ENCODE results near the gene NPW.

NPW gene

GRCh38 chr16:2035431-2036199 lies 16.0 kb downstream of the NPW start:
- DNase-seq (ENCODE audit: low read depth), result no peak
- TF ChIP-seq POLR2A (IDR thresholded peaks at IDR 0.05; ENCODE audit: extremely low read depth, insufficient read length) (no peak), MYC (IDR thresholded peaks at IDR 0.05; ENCODE audit: low read depth, low read length) (no peak)
- TF ChIP-seq, protein P1, sequence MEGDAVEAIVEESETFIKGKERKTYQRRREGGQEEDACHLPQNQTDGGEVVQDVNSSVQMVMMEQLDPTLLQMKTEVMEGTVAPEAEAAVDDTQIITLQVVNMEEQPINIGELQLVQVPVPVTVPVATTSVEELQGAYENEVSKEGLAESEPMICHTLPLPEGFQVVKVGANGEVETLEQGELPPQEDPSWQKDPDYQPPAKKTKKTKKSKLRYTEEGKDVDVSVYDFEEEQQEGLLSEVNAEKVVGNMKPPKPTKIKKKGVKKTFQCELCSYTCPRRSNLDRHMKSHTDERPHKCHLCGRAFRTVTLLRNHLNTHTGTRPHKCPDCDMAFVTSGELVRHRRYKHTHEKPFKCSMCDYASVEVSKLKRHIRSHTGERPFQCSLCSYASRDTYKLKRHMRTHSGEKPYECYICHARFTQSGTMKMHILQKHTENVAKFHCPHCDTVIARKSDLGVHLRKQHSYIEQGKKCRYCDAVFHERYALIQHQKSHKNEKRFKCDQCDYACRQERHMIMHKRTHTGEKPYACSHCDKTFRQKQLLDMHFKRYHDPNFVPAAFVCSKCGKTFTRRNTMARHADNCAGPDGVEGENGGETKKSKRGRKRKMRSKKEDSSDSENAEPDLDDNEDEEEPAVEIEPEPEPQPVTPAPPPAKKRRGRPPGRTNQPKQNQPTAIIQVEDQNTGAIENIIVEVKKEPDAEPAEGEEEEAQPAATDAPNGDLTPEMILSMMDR (IDR thresholded peaks at IDR 0.05; ENCODE audit: low read depth, low read length), result no peak
- TF ChIP-seq, protein P2, sequence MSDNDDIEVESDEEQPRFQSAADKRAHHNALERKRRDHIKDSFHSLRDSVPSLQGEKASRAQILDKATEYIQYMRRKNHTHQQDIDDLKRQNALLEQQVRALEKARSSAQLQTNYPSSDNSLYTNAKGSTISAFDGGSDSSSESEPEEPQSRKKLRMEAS (IDR thresholded peaks at IDR 0.05; ENCODE audit: low read depth, low read length), result no peak
- no peak overlapping the region for H3K4me3 ChIP-seq (ENCODE audit: low read depth, low read length)

- H3K4me3 ChIP-seq (ENCODE audit: low read depth, low read length), result no peak overlapping the region
- no peak for TF ChIP-seq MYC (IDR thresholded peaks at IDR 0.05; ENCODE audit: low read depth, low read length)
- TF ChIP-seq, protein P1 (IDR thresholded peaks at IDR 0.05; ENCODE audit: low read depth, low read length), result no peak
- TF ChIP-seq, protein P2 (IDR thresholded peaks at IDR 0.05; ENCODE audit: low read depth, low read length), result no peak
- TF ChIP-seq POLR2A (IDR thresholded peaks at IDR 0.05; ENCODE audit: extremely low read depth, insufficient read length), result no peak
- DNase-seq (ENCODE audit: low read depth), result no peak
These were observed 16.8 kb downstream of the NPW start for GRCh38 chr16:2036200-2036966.

GRCh38 chr16:2037115-2037514 lies 17.5 kb downstream of the NPW start:
- TF ChIP-seq MYC (IDR thresholded peaks at IDR 0.05; ENCODE audit: low read depth, low read length), result no peak
- H3K4me3 ChIP-seq (ENCODE audit: low read depth, low read length), result no peak overlapping the region
- no peak for DNase-seq (ENCODE audit: low read depth)

- no peak overlapping the region for H3K4me3 ChIP-seq (ENCODE audit: low read depth, low read length)
- DNase-seq (ENCODE audit: low read depth), result no peak
- TF ChIP-seq, protein P1 (IDR thresholded peaks at IDR 0.05; ENCODE audit: low read depth, low read length), result no peak
- TF ChIP-seq POLR2A (IDR thresholded peaks at IDR 0.05; ENCODE audit: extremely low read depth, insufficient read length) (no peak), MYC (IDR thresholded peaks at IDR 0.05; ENCODE audit: low read depth, low read length) (no peak)
- TF ChIP-seq, protein P2 (IDR thresholded peaks at IDR 0.05; ENCODE audit: low read depth, low read length), result no peak
These were observed 18.2 kb downstream of the NPW start for GRCh38 chr16:2037647-2038381.

DNA sequence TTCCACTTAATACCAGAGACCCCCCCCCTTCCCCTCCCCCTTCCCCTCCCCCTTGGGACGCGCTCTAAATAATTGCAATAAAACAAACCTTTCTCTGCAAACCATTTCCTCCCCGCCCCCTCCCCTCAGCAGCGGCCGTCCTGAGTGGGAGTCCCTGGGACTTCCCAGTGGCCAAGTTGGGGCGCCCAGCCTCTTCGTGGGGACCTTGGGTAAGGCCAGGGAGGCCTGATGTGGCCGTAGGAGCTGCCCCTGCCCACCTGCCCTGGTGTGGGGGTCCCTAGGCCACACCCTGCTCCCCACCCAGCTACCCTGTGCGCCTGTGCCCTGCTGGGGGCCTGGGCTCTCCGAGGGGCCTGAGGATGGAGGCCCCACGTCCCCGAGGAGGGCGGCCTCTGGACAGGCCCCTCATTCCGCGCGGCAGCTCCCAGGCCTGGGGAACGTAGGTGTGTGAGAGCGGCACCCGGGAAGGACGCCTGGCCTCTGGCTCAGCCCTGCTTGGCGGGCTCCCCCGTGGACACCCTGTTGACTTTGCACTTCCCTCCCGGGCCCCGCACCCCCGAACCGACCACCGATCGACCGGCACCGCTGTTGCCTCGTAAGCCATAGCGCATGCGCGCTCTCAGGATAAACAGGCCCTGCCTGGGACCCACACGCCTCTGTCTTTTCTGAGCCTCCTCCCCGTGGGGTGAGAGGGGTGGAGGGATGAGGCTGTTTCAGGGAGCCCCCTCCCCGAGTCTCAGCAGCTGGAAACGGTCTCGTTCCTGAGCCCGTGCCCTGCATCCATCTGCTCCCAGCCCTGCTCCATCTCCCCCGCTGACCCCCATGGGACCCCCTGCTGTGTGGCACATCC lies 19.0 kb downstream of the NPW start:
- TF ChIP-seq POLR2A (IDR thresholded peaks at IDR 0.05; ENCODE audit: extremely low read depth, insufficient read length) (no peak), MYC (IDR thresholded peaks at IDR 0.05; ENCODE audit: low read depth, low read length) (no peak)
- TF ChIP-seq, protein P1 (IDR thresholded peaks at IDR 0.05; ENCODE audit: low read depth, low read length), result no peak
- TF ChIP-seq, protein P2 (IDR thresholded peaks at IDR 0.05; ENCODE audit: low read depth, low read length), result no peak
- H3K4me3 ChIP-seq (ENCODE audit: low read depth, low read length), result no peak overlapping the region
- DNase-seq (ENCODE audit: low read depth), result no peak

All from NB4 (cell line).